MM.1S (cell line): ENCODE data around the gene RGS17.

Source experiments
- DNase-seq: peaks from one replicate; pipeline ENCODE4 v3.0.0-alpha.2; 2015
- H2AFZ ChIP-seq: fragments of 300-600 bp; sonication (generic); 2 replicates; pipeline ENCODE4 v1.6.0; 2016; ENCODE audit warnings: antibody characterized with exemption, low read length
- H3F3A ChIP-seq: fragments of 300-600 bp; sonication (generic); 2 replicates; pipeline ENCODE4 v1.6.1; 2016; ENCODE audit warnings: mild to moderate bottlenecking, antibody characterized with exemption, low read length, moderate library complexity, mixed read lengths; ENCODE audit not compliant: insufficient read depth
- H3K27ac ChIP-seq: fragments of 300-600 bp; sonication (generic); 2 replicates; pipeline ENCODE4 v1.5.1; 2016; ENCODE audit warnings: mild to moderate bottlenecking, low read length
- H3K27me3 ChIP-seq: fragments of 300-600 bp; sonication (generic); replicated peaks from 2 replicates; pipeline ENCODE4 v1.6.0; 2016; ENCODE audit warnings: low read length; ENCODE audit not compliant: insufficient read depth
- H3K36me3 ChIP-seq: fragments of 300-600 bp; sonication (generic); replicated peaks from 2 replicates; pipeline ENCODE4 v1.6.1; 2016; ENCODE audit warnings: mild to moderate bottlenecking, low read length, mixed read lengths; ENCODE audit not compliant: insufficient read depth
- H3K4me1 ChIP-seq: fragments of 300-600 bp; sonication (generic); 2 replicates; pipeline ENCODE4 v1.6.1; 2016; ENCODE audit warnings: low read length, mixed read lengths
- H3K4me2 ChIP-seq: fragments of 300-600 bp; sonication (generic); 2 replicates; pipeline ENCODE4 v1.6.0; 2016; ENCODE audit warnings: low read depth, low read length
- H3K4me3 ChIP-seq: fragments of 300-600 bp; sonication (generic); 2 replicates; pipeline ENCODE4 v1.5.1; 2016; ENCODE audit warnings: low read length, mixed read lengths
- H3K79me2 ChIP-seq: fragments of 300-600 bp; sonication (generic); 2 replicates; pipeline ENCODE4 v1.6.1; 2016; ENCODE audit warnings: mixed run types, low read length, mixed read lengths
- H3K9ac ChIP-seq: fragments of 300-600 bp; sonication (generic); 2 replicates; pipeline ENCODE4 v1.6.1; 2016; ENCODE audit warnings: low read length, mixed read lengths
- H3K9me2 ChIP-seq: fragments of 300-600 bp; sonication (generic); replicated peaks from 2 replicates; pipeline ENCODE4 v1.6.1; 2016; ENCODE audit warnings: mild to moderate bottlenecking, low read length, mixed read lengths; ENCODE audit not compliant: insufficient read depth
- H3K9me3 ChIP-seq: fragments of 300-600 bp; sonication (generic); replicated peaks from 2 replicates; pipeline ENCODE4 v1.6.1; 2016; ENCODE audit warnings: mild to moderate bottlenecking, low read length, mixed read lengths; ENCODE audit not compliant: insufficient read depth
- H4K20me1 ChIP-seq: fragments of 300-600 bp; sonication (generic); 2 replicates; pipeline ENCODE4 v1.6.1; 2016; ENCODE audit warnings: mild to moderate bottlenecking, low read length, moderate library complexity, mixed read lengths; ENCODE audit not compliant: insufficient read depth
- CTCF ChIP-seq: fragments of 300-600 bp; sonication (generic); IDR thresholded peaks from 2 replicates; pipeline ENCODE4 v1.5.1; 2016; ENCODE audit warnings: antibody characterized with exemption, low read length, mixed read lengths
- EZH2 ChIP-seq: fragments of 300-600 bp; sonication (generic); optimal IDR thresholded peaks from 2 replicates; pipeline ENCODE3; 2017; ENCODE audit warnings: low read depth, mild to moderate bottlenecking, antibody characterized with exemption, low read length, mixed read lengths
- EZH2phosphoT487 ChIP-seq: fragments of 300-600 bp; sonication (generic); IDR thresholded peaks from 2 replicates; pipeline ENCODE4 v1.6.1; 2018; ENCODE audit warnings: antibody characterized with exemption, low read length

Gene RGS17

GRCh38 chr6:152978058-152978457 is 153.0 kb downstream of the RGS17 start:
- no peaks in the 10 kb centered on the region for H3K9me3 ChIP-seq
- H4K20me1 ChIP-seq: no peaks in the 10 kb centered on the region
- no peaks in the 10 kb centered on the region for H3K4me1 ChIP-seq

GRCh38 chr6:152977556-152977955 is 153.5 kb downstream of the RGS17 start:
- Histone ChIP-seq H3K9me2 (no peaks in the 10 kb centered on the region), H3K36me3 (peaks cover 8% of the 10 kb centered on the region; the same call in 1 of the 2 replicates), H3K79me2 (peaks cover 90% of the 10 kb centered on the region), H3K4me1 (no peaks in the 10 kb centered on the region), H3K4me3 (no peak overlapping the region), H4K20me1 (no peaks in the 10 kb centered on the region), H3K9me3 (no peaks in the 10 kb centered on the region), H3F3A (no peaks in the 10 kb centered on the region; the same call in 1 of the 2 replicates), H3K27me3 (no peaks in the 10 kb centered on the region), H3K9ac (no peak overlapping the region), H3K27ac (no peak overlapping the region), H3K4me2 (no peak overlapping the region), H2AFZ (no peak overlapping the region)
- TF ChIP-seq EZH2phosphoT487 (no peak), CTCF (no peak), EZH2 (no peak)
- DNase-seq: no peak

More at GRCh38 chr6:152978058-152978457, 153.0 kb downstream of the RGS17 start:
- peaks cover 88% of the 10 kb centered on the region for H3K79me2 ChIP-seq
- TF ChIP-seq EZH2phosphoT487: no peak
- TF ChIP-seq CTCF: no peak
- TF ChIP-seq EZH2: no peak
- no peak overlapping the region for H3K4me3 ChIP-seq
- H3F3A ChIP-seq: no peaks in the 10 kb centered on the region
- no peak overlapping the region for H3K4me2 ChIP-seq
- no peak for DNase-seq
- H3K9me2 ChIP-seq: no peaks in the 10 kb centered on the region
- no peak overlapping the region for H3K27ac ChIP-seq
- peaks cover 8% of the 10 kb centered on the region; the same call in 1 of the 2 replicates for H3K36me3 ChIP-seq
- no peak overlapping the region for H3K9ac ChIP-seq
- no peaks in the 10 kb centered on the region for H3K27me3 ChIP-seq
- H2AFZ ChIP-seq: no peak overlapping the region

DNA sequence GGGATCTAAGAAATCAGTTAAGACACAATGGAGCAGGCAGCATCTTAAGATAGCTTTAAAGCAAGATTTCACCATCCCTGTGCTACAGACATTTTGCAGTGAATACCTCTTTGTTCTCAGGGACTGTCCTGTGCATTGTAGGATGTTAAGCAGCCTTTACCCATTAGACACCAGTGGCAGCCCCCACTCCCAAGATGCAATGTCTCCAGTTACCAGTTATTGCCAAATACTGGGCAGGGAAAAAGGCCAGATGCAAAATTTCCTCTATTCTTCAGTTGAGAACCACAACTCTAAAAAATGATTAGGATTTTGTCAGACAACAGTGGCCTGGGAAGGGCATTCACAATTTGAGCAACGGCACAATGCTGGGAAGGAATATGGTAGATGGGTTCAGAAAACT is 154.3 kb downstream of the RGS17 start:
- no peak overlapping the region for H3K27ac ChIP-seq
- no peak for DNase-seq
- no peaks in the 10 kb centered on the region; the same call in 1 of the 2 replicates for H3F3A ChIP-seq
- H3K9me3 ChIP-seq: no peaks in the 10 kb centered on the region
- no peak overlapping the region for H3K4me3 ChIP-seq
- no peak overlapping the region for H3K9ac ChIP-seq
- peaks cover 83% of the 10 kb centered on the region for H3K79me2 ChIP-seq
- no peaks in the 10 kb centered on the region for H3K9me2 ChIP-seq
- no peaks in the 10 kb centered on the region for H3K4me1 ChIP-seq
- peaks cover 8% of the 10 kb centered on the region; the same call in 1 of the 2 replicates for H3K36me3 ChIP-seq
- H3K27me3 ChIP-seq: no peaks in the 10 kb centered on the region
- TF ChIP-seq EZH2 (no peak), EZH2phosphoT487 (no peak), CTCF (no peak)
- no peaks in the 10 kb centered on the region for H4K20me1 ChIP-seq
- H3K4me2 ChIP-seq: no peak overlapping the region
- no peak overlapping the region for H2AFZ ChIP-seq
